ENCODE measurements around the gene EHD3.

DNA sequence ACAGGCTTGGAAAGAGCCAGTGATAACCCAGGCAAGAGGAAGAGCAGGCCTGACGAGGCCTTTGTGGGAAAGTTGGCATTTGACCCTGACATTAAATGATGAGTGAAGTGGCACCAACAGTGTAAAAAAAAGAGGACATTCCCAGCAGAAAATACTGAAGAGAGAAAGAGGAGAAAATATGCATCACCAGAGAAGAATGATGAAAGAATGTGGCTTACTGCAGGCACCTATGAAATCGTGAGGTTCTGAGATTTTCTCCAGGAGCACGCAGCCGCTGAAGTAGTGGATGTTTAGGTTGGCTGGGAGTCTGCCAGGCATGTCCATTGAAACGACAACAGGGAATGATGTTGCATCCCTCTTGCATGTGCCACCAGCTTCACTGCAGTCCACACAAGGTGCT is 13.8 kb downstream of the EHD3 start:
- no peak for TF ChIP-seq CTCF (IDR thresholded peaks at IDR 0.05; ENCODE audit: low read depth, low read length, missing input control)
- TF ChIP-seq REST (IDR thresholded peaks at IDR 0.05): no peak
- no peak for TF ChIP-seq RAD21 (IDR thresholded peaks at IDR 0.05)
- TF ChIP-seq, protein P1, sequence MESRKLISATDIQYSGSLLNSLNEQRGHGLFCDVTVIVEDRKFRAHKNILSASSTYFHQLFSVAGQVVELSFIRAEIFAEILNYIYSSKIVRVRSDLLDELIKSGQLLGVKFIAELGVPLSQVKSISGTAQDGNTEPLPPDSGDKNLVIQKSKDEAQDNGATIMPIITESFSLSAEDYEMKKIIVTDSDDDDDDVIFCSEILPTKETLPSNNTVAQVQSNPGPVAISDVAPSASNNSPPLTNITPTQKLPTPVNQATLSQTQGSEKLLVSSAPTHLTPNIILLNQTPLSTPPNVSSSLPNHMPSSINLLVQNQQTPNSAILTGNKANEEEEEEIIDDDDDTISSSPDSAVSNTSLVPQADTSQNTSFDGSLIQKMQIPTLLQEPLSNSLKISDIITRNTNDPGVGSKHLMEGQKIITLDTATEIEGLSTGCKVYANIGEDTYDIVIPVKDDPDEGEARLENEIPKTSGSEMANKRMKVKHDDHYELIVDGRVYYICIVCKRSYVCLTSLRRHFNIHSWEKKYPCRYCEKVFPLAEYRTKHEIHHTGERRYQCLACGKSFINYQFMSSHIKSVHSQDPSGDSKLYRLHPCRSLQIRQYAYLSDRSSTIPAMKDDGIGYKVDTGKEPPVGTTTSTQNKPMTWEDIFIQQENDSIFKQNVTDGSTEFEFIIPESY (IDR thresholded peaks at IDR 0.05): no peak
- TF ChIP-seq JUND (IDR thresholded peaks at IDR 0.05): no peak
- no peak for TF ChIP-seq YY1 (IDR thresholded peaks at IDR 0.05)
- TF ChIP-seq FOXA1 (IDR thresholded peaks at IDR 0.05): no peak
- no peak for TF ChIP-seq SP1 (IDR thresholded peaks at IDR 0.05)
